Right lobe of liver (tissue), 6 donors: ENCODE results near the gene GPBP1L1. TPM values are rescaled to one million over a fixed set of nuclear protein-coding genes. Genes with fewer than 3 reads are reported as not detected.
A peak's percentile ranks its signal among the peaks of the same experiment; 100 is the strongest.

Experiments used
- ATAC-seq, 4 donors: fragments of 200-7000 bp; cut with Tn5 transposase; one replicate each; pipeline ENCODE4 v1.9.1; 2020; ENCODE audit warnings: mild to moderate bottlenecking in 4 of 4, moderate library complexity in 4 of 4
- DNase-seq, 3 donors: peaks; one replicate each; pipeline ENCODE4 v3.0.0-alpha.2; 2020
- H3K27ac ChIP-seq, 3 donors: fragments of 200-600 bp; one replicate each; pipeline ENCODE4 v1.8.0; 2022
- H3K27me3 ChIP-seq, 2 donors: fragments of 200-600 bp; one replicate each; pipeline ENCODE4 v1.8.0; 2022
- H3K36me3 ChIP-seq, 4 donors: fragments of 200-600 bp; sonication (generic) in 1 of 4; one replicate each; pipeline versions ENCODE4 v1.5.1 to v1.8.0; 2017 to 2022; ENCODE audit warnings: control low read depth in 1 of 4
- H3K4me1 ChIP-seq, 4 donors: fragments of 200-600 bp; sonication (generic) in 1 of 4; one replicate each; pipeline versions ENCODE4 v1.5.1 to v1.8.0; 2017 to 2022; ENCODE audit warnings: control low read depth in 1 of 4
- H3K4me3 ChIP-seq, 3 donors: fragments of 200-600 bp; one replicate each; pipeline ENCODE4 v1.8.0; 2022
- H3K9me3 ChIP-seq, 4 donors: fragments of 200-600 bp; sonication (generic) in 1 of 4; one replicate each; pipeline versions ENCODE4 v1.5.1 to v1.8.0; 2017 to 2022; ENCODE audit warnings: control low read depth in 1 of 4
- CTCF ChIP-seq, 4 donors: fragments of 200-600 bp in 3 of 4; fragments of 450-650 bp in 1 of 4; IDR thresholded peaks; one replicate each; pipeline versions ENCODE4 v1.5.1 to v1.8.0; 2016 to 2022; ENCODE audit warnings: antibody characterized with exemption in 4 of 4, mild to moderate bottlenecking in 2 of 4
- POLR2A ChIP-seq: fragments of 450-650 bp; IDR thresholded peaks from one replicate; pipeline ENCODE4 v1.6.1; 2017; ENCODE audit warnings: antibody characterized with exemption, mild to moderate bottlenecking
- WGBS: methylation state at CpG from one replicate; pipeline ENCODE4 v1.1.6; 2018; ENCODE audit warnings: low coverage, low lambda C conversion rate; ENCODE audit not compliant: insufficient coverage; ENCODE audit errors: missing lambda C conversion rate; 5-methylcytosine and 5-hydroxymethylcytosine counted together
- intact Hi-C, 2 donors: fragments of 100-400 bp; cut with DNase I; formaldehyde crosslinking; loops; one replicate each; pipeline versions ENCODE4 v1.11.2 to v1.14.1; 2022
- total RNA-seq, 6 experiments: library from RNA; depleted of rRNA in 2 of 6; stranded (reverse); fragments of >200 nt in 2 of 6; fragmentation: NEBNext Ultra II Directional in 3 of 6; extraction: Animal tissue kit (Norgen Biotek cat#: 25700) in 3 of 6; gene quantifications; one replicate each; pipeline versions ENCODE4 v1.1.0 to v1.2.4, GENCODE V29; 2016 to 2023
- donor health status: DM: no; HTN: yes; CAD: no.
- donor health status: DM: no; HTN: no; CAD: no.
- donor health status: DM: no; HTN: no; CAD: no.
- donor health status: DM: no; HTN: yes; CAD: no.
- donor health status: DM: no; HTN: yes; CAD: no.

Gene GPBP1L1
- total RNA-seq, 6 experiments from 2014 or later = 51.2 to 80.0 (median 67.3) TPM

- Histone ChIP-seq H3K27ac (no peak overlapping the region), H3K9me3 (no peaks in the 10 kb centered on the region), H3K36me3 (peaks cover 2 to 52% (median 10%) of the 10 kb centered on the region in 4 donors), H3K4me1 (peaks cover 0 to 38% (median 13%) of the 10 kb centered on the region in 4 donors), H3K27me3 (no peaks in the 10 kb centered on the region), H3K4me3 (no peak overlapping the region)
- TF ChIP-seq POLR2A (no peak), CTCF (IDR thresholded peaks at IDR 0.05) (no peak)
- ATAC-seq = no peak
- WGBS = 55% methylated on average over 2 of the region's 2 CpGs
- intact Hi-C loops = no loop called here
- no peak for DNase-seq
Observed at GRCh38 chr1:45660336-45660735, 26.0 kb downstream of the GPBP1L1 start.

GRCh38 chr1:45659222-45659621 is 27.1 kb downstream of the GPBP1L1 start:
- WGBS = 96% methylated on average over 2 of the region's 2 CpGs
- no peak for ATAC-seq
- H3K27ac ChIP-seq = peak overlapping the region in 1 of 3 donors; percentile 81
- intact Hi-C loops = no loop called here
- no peak for DNase-seq
- no peak overlapping the region for H3K4me3 ChIP-seq
- H3K27me3 ChIP-seq = no peaks in the 10 kb centered on the region
- peaks cover 0 to 38% (median 13%) of the 10 kb centered on the region in 4 donors for H3K4me1 ChIP-seq
- no peak for TF ChIP-seq POLR2A
- no peak for TF ChIP-seq CTCF (IDR thresholded peaks at IDR 0.05)
- H3K36me3 ChIP-seq = peaks cover 7 to 63% (median 15%) of the 10 kb centered on the region in 4 donors
- H3K9me3 ChIP-seq = no peaks in the 10 kb centered on the region

- Histone ChIP-seq H3K27me3 (no peaks in the 10 kb centered on the region), H3K36me3 (peaks cover 7 to 73% (median 21%) of the 10 kb centered on the region in 4 donors), H3K4me3 (no peak overlapping the region), H3K4me1 (peaks cover 0 to 38% (median 13%) of the 10 kb centered on the region in 4 donors), H3K27ac (peak overlapping the region; percentile 24 to 81 (median 70)), H3K9me3 (no peaks in the 10 kb centered on the region)
- ATAC-seq = peak; percentile 95 to 97 (median 96)
- 26% methylated on average over 2 of the region's 2 CpGs for WGBS
- no peak for TF ChIP-seq POLR2A
- no peak for TF ChIP-seq CTCF (IDR thresholded peaks at IDR 0.05)
- intact Hi-C loops = no loop called here
- no peak for DNase-seq
Observed at GRCh38 chr1:45658171-45658570, 28.2 kb downstream of the GPBP1L1 start.

GRCh38 chr1:45656573-45657226 is 29.6 kb downstream of the GPBP1L1 start:
- H3K36me3 ChIP-seq = peaks cover 7 to 88% (median 26%) of the 10 kb centered on the region in 4 donors

More at GRCh38 chr1:45656573-45657226, 29.6 kb downstream of the GPBP1L1 start:
- H3K27me3 ChIP-seq = no peaks in the 10 kb centered on the region
- DNase-seq = no peak
- WGBS = 93% methylated on average over 3 of the region's 3 CpGs
- TF ChIP-seq POLR2A (no peak), CTCF (IDR thresholded peaks at IDR 0.05) (no peak)
- intact Hi-C loops = no loop called here
- peak overlapping the region in 1 of 3 donors; percentile 81 for H3K27ac ChIP-seq
- no peaks in the 10 kb centered on the region for H3K9me3 ChIP-seq
- H3K4me1 ChIP-seq = peaks cover 0 to 38% (median 13%) of the 10 kb centered on the region in 4 donors
- ATAC-seq = no peak
- no peak overlapping the region for H3K4me3 ChIP-seq
